GM12878 (cell line): ENCODE results near the gene CD83. TPM values are rescaled to one million over a fixed set of nuclear protein-coding genes. Genes with fewer than 3 reads are reported as not detected.

Experiments used
- ATAC-seq: fragments of 200-7000 bp; cut with Tn5 transposase; 3 replicates; pipeline ENCODE4 v1.9.1; 2020; ENCODE audit warnings: mild to moderate bottlenecking, moderate library complexity
- BruUV-seq: library from RNA; stranded (reverse); fragments of 400-500 nt; replicated peaks from 2 replicates; lab custom pipeline; 2021; lab: Mats Ljungman, UMichigan
- CTCF ChIA-PET: fragments of 300-600 bp; sonication (Branson Sonifier 250); formaldehyde crosslinking; extraction: SDS; loops from one replicate; lab custom pipeline; 2021; ENCODE audit warnings: inconsistent platforms; lab: Yijun Ruan, JAX
- POLR2A ChIA-PET: fragments of 350-600 bp; formaldehyde crosslinking; extraction: SDS; loops from one replicate; lab custom pipeline; 2021; ENCODE audit warnings: inconsistent platforms; lab: Charles Lee
- RAD21 ChIA-PET: fragments of 300-600 bp; sonication (Branson Sonifier 250); formaldehyde crosslinking; loops from one replicate; lab custom pipeline; 2023; ENCODE audit warnings: antibody characterized with exemption; ENCODE audit not compliant: unreplicated experiment; lab: Charles Lee
- SMC1A ChIA-PET: fragments of 300-600 bp; sonication (Branson Sonifier 250); formaldehyde crosslinking; loops from one replicate; lab custom pipeline; 2023; ENCODE audit not compliant: unreplicated experiment, uncharacterized antibody; lab: Charles Lee
- DNase-seq: peaks from one replicate; pipeline ENCODE4 v3.0.0-alpha.2; 2011; ENCODE audit warnings: low read depth, low spot score
- FAIRE-seq: peaks from 3 replicates; lab custom pipeline; 2011; peaks lifted over from hg19 to GRCh38; lab: Jason Lieb, UNC
- H2AFZ ChIP-seq: 2 replicates; pipeline ENCODE4 v1.6.0; 2011; ENCODE audit warnings: low read depth, low read length, control low read depth; ENCODE audit not compliant: control insufficient read depth
- H3K27ac ChIP-seq: 2 replicates; pipeline ENCODE4 v1.5.1; 2011; ENCODE audit warnings: control low read depth; ENCODE audit not compliant: control insufficient read depth, insufficient read depth
- H3K27me3 ChIP-seq, 2 experiments: replicated peaks in 1 of 2; 2 replicates each; pipeline versions ENCODE4 v1.6.0 to v1.6.1; 2011; ENCODE audit warnings: low read length in 1 of 2; ENCODE audit not compliant: control insufficient read depth in 2 of 2, insufficient read depth in 2 of 2
- H3K36me3 ChIP-seq, 2 experiments: 2 replicates each; pipeline ENCODE4 v1.5.1; 2011; ENCODE audit warnings: low read length in 1 of 2; ENCODE audit not compliant: control insufficient read depth in 2 of 2, insufficient read depth in 2 of 2
- H3K4me1 ChIP-seq: 2 replicates; pipeline ENCODE4 v1.6.1; 2011; ENCODE audit warnings: mild to moderate bottlenecking, low read length, moderate library complexity, mixed read lengths; ENCODE audit not compliant: control insufficient read depth, insufficient read depth
- H3K4me2 ChIP-seq: 2 replicates; pipeline ENCODE4 v1.6.0; 2011; ENCODE audit warnings: control low read depth; ENCODE audit not compliant: control insufficient read depth, insufficient read depth
- H3K4me3 ChIP-seq: fragments of 200-600 bp; sonication (generic); 2 replicates; pipeline ENCODE4 v1.5.1; 2016
- H3K79me2 ChIP-seq: 2 replicates; pipeline ENCODE4 v1.6.0; 2011; ENCODE audit warnings: low read length; ENCODE audit not compliant: control insufficient read depth, insufficient read depth
- H3K9ac ChIP-seq: 2 replicates; pipeline ENCODE4 v1.8.0; 2011; ENCODE audit warnings: low read length, control low read depth, mixed read lengths; ENCODE audit not compliant: control insufficient read depth, insufficient read depth
- H3K9me3 ChIP-seq: replicated peaks from 3 replicates; pipeline ENCODE4 v1.5.1; 2011; ENCODE audit warnings: mild to moderate bottlenecking, low read length; ENCODE audit not compliant: control insufficient read depth, insufficient read depth
- H4K20me1 ChIP-seq: 2 replicates; pipeline ENCODE4 v1.6.0; 2011; ENCODE audit not compliant: control insufficient read depth, insufficient read depth
- CEBPZ ChIP-seq: fragments of 150-350 bp; IDR thresholded peaks from 2 replicates; pipeline ENCODE4 v1.6.1; 2016; ENCODE audit warnings: low read depth, low read length
- CREB1 ChIP-seq: IDR thresholded peaks from 2 replicates; pipeline ENCODE4 v1.6.1; 2012; ENCODE audit warnings: low read depth, mild to moderate bottlenecking, inconsistent platforms
- EZH2 ChIP-seq: IDR thresholded peaks from 2 replicates; pipeline ENCODE4 v1.6.1; 2012; ENCODE audit warnings: low read depth, mild to moderate bottlenecking, control low read depth, inconsistent platforms, low read length, borderline replicate concordance; ENCODE audit not compliant: control insufficient read depth
- RELB ChIP-seq: fragments of 450-650 bp; IDR thresholded peaks from 2 replicates; pipeline ENCODE4 v1.6.1; 2017; ENCODE audit warnings: low read depth, mild to moderate bottlenecking, moderate library complexity
- SMAD5 ChIP-seq: IDR thresholded peaks from 2 replicates; pipeline ENCODE4 v1.6.1; 2016; ENCODE audit warnings: antibody characterized with exemption, low read depth
- SP1 ChIP-seq: IDR thresholded peaks from one replicate; pipeline ENCODE4 v1.6.1; 2011; ENCODE audit warnings: low read depth, low read length
- TBL1XR1 ChIP-seq: IDR thresholded peaks from 2 replicates; pipeline ENCODE4 v1.6.1; 2012; ENCODE audit warnings: low read depth, low read length, improper control_type of control experiment
- YBX1 ChIP-seq: fragments of 450-650 bp; IDR thresholded peaks from 2 replicates; pipeline ENCODE4 v1.6.1; 2016; ENCODE audit warnings: antibody characterized with exemption
- ZBTB4 ChIP-seq: fragments of 450-650 bp; formaldehyde crosslinking; IDR thresholded peaks from 2 replicates; pipeline ENCODE4 v1.4.0; 2022; ENCODE audit warnings: mild to moderate bottlenecking, moderate library complexity
- WGBS: methylation state at CpG from one replicate; pipeline ENCODE4 v1.1.6; 2016; ENCODE audit warnings: low lambda C conversion rate; ENCODE audit not compliant: insufficient replicate concordance, insufficient coverage; ENCODE audit errors: missing lambda C conversion rate; 5-methylcytosine and 5-hydroxymethylcytosine counted together
- in situ Hi-C: fragments of 300-500 bp; cut with MboI; formaldehyde crosslinking; loops from 9 replicates; pipeline ENCODE4 v1.14.3; 2018; ENCODE audit warnings: mixed read lengths
- intact Hi-C: fragments of 100-400 bp; cut with micrococcal nuclease; formaldehyde crosslinking; loops from one replicate; pipeline ENCODE4 v1.14.2; 2022; ENCODE audit not compliant: unreplicated experiment
- polyA plus RNA-seq, 11 experiments: library from polyadenylated mRNA; depleted of rRNA in 4 of 11; unstranded in 6 of 11; stranded (reverse) in 5 of 11; fragments of >200 nt; fragmentation: Nextera tagmentation in 4 of 11; fragmentation: Illumina TruSeq in 1 of 11; extraction: Ambion mirVana in 4 of 11; extraction: Trizol in 1 of 11; gene quantifications; 1 replicate in 1 of 11; 2 replicates in 10 of 11; pipeline versions ENCODE4 v1.2.1 to v1.2.3, GENCODE V29; 2011 to 2016; ENCODE audit warnings: inconsistent platforms in 2 of 11, missing spikeins in 2 of 11, low read depth in 1 of 11
- total RNA-seq, 4 experiments: library from RNA; depleted of rRNA in 3 of 4; stranded (reverse); fragments of >200 nt in 3 of 4; fragmentation: Illumina TruSeq in 1 of 4; extraction: Trizol in 1 of 4; gene quantifications; 2 replicates each; pipeline versions ENCODE4 v1.2.1 to v1.2.3, GENCODE V29; 2013 to 2021

CD83 gene
- total and polyA plus RNA-seq, 10 of the 15 experiments (the other 5 are each of a cell fraction or from before 2014, with no cell fraction given) = 76.1 to 174 (median 129) TPM

GRCh38 chr6:14172562-14172961 lies 55.0 kb downstream of the CD83 start:
- intact Hi-C loops = no loop called here
- no TSS peak for BruUV-seq

More at GRCh38 chr6:14172562-14172961, 55.0 kb downstream of the CD83 start:
- no peak overlapping the region for H2AFZ ChIP-seq
- ATAC-seq (no peak), FAIRE-seq (no peak), DNase-seq (no peak)
- TF ChIP-seq EZH2 (no peak), RELB (no peak), CEBPZ (no peak), CREB1 (no peak), YBX1 (no peak), ZBTB4 (CRISPR knock-in tag) (no peak), TBL1XR1 (no peak), SMAD5 (no peak), SP1 (no peak)
- no peaks in the 10 kb centered on the region for H3K36me3 ChIP-seq
- RAD21 ChIA-PET = no interaction called here
- H3K9me3 ChIP-seq = peaks cover 10% of the 10 kb centered on the region
- H3K4me3 ChIP-seq = no peak overlapping the region
- CTCF ChIA-PET = no interaction called here
- no peaks in the 10 kb centered on the region for H4K20me1 ChIP-seq
- H3K27ac ChIP-seq = no peak overlapping the region
- no peaks in the 10 kb centered on the region for H3K27me3 ChIP-seq
- in situ Hi-C loops = no loop called here
- no peak overlapping the region for H3K9ac ChIP-seq
- SMC1A ChIA-PET = no interaction called here
- WGBS = 0% methylated on average over 1 of the region's 1 CpG
- H3K4me2 ChIP-seq = no peak overlapping the region
- no peaks in the 10 kb centered on the region for H3K79me2 ChIP-seq
- no peaks in the 10 kb centered on the region for H3K4me1 ChIP-seq
- POLR2A ChIA-PET = no interaction called here
